GM23338 (cell line): ENCODE data around the gene GRM5.

Source experiments
- CTCF ChIP-seq, 2 experiments: fragments of 200-600 bp in 1 of 2; sonication (generic) in 1 of 2; conservative IDR thresholded peaks; 2 replicates each; pipeline versions ENCODE4 v1.5.1 to v1.6.1; 2016 to 2017; ENCODE audit warnings: antibody characterized with exemption in 2 of 2, low read depth in 2 of 2, mild to moderate bottlenecking in 2 of 2, moderate library complexity in 1 of 2
- EZH2 ChIP-seq: fragments of 200-600 bp; sonication (generic); IDR thresholded peaks from one replicate; pipeline ENCODE4 v1.8.0; 2017; ENCODE audit warnings: antibody characterized with exemption, mild to moderate bottlenecking, low read depth; ENCODE audit not compliant: unreplicated experiment
- JUNB ChIP-seq: IDR thresholded peaks from one replicate; pipeline ENCODE4 v1.6.1; 2016; ENCODE audit warnings: antibody characterized with exemption; ENCODE audit not compliant: unreplicated experiment
- REST ChIP-seq: IDR thresholded peaks from one replicate; pipeline ENCODE4 v1.6.1; 2018; ENCODE audit warnings: antibody characterized with exemption; ENCODE audit not compliant: unreplicated experiment
- ZNF114 ChIP-seq: fragments of 250-450 bp; sonication (Bioruptor Pico); IDR thresholded peaks from 2 replicates; pipeline ENCODE4 v1.5.0; 2020; ENCODE audit warnings: mild to moderate bottlenecking, moderate library complexity

DNA sequence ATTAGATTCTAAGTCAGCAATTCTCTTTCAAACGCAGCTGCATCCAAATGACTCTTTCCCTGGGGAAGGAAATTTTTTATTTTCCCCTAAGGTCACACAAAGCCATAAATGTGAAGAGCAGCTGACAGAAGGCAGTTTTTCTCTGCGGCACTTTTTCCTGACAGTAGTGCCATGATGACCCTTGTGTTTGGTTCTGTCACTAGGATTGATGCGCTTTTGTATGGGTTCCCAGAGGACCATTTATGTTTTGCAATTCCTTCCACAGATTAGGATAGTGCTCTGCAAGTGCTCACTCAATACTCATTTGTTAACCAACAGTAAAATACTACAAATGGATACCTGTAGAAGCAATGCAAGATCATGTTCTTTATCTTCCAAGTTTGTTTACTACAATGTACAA is 368.6 kb downstream of the GRM5 start:
- TF ChIP-seq REST: no peak
- TF ChIP-seq CTCF (conservative IDR thresholded peaks at IDR 0.05; ENCODE audit: low read depth in 2 of 2): no peak
- no peak for TF ChIP-seq ZNF114 (CRISPR knock-in tag)
- TF ChIP-seq EZH2: no peak
- no peak for TF ChIP-seq JUNB
